T-cell (primary cell): ENCODE results near the gene BCO1. TPM values are rescaled to one million over a fixed set of nuclear protein-coding genes. Genes with fewer than 3 reads are reported as not detected.

Experiments used
- ATAC-seq, 4 experiments: fragments of 200-7000 bp in 3 of 4; fragments of 150-1000 bp in 1 of 4; cut with Tn5 transposase; replicated peaks in 1 of 4; 1 replicate in 3 of 4; 2 replicates in 1 of 4; pipeline ENCODE4 v1.10.0; 2021; ENCODE audit warnings: moderate library complexity in 3 of 4, mild to moderate bottlenecking in 2 of 4, moderate number of reproducible peaks in 1 of 4
- CTCF ChIA-PET, 2 donors: fragments of 300-600 bp; sonication (Branson Sonifier 250); formaldehyde crosslinking; loops; one replicate each; lab custom pipeline; 2022; ENCODE audit warnings: antibody characterized with exemption in 2 of 2; lab: Charles Lee
- POLR2A ChIA-PET, 2 donors: fragments of 300-600 bp; sonication (Branson Sonifier 250); formaldehyde crosslinking; loops; one replicate each; lab custom pipeline; 2022; ENCODE audit warnings: antibody characterized with exemption in 2 of 2; lab: Charles Lee
- DNase-seq, 35 experiments: peaks; one replicate each; pipeline versions ENCODE4 v3.0.0 to v3.0.0-alpha.2; 2013 to 2023
- H3K27ac ChIP-seq: one replicate; pipeline ENCODE4 v1.5.1; 2013; ENCODE audit warnings: low read length
- H3K27me3 ChIP-seq, 2 experiments: replicated peaks in 1 of 2; 1 replicate in 1 of 2; 2 replicates in 1 of 2; pipeline versions ENCODE4 v1.6.1 to v1.7.0; 2013; ENCODE audit warnings: low read length in 1 of 2, mixed read lengths in 1 of 2; ENCODE audit not compliant: control insufficient read depth in 2 of 2, insufficient read depth in 2 of 2; ENCODE audit errors: extremely low read depth in 1 of 2
- H3K36me3 ChIP-seq, 2 donors: 1 replicate in 1 of 2; 2 replicates in 1 of 2; pipeline versions ENCODE4 v1.6.1 to v1.7.0; 2013; ENCODE audit warnings: low read length in 1 of 2; ENCODE audit not compliant: control insufficient read depth in 2 of 2, insufficient read depth in 1 of 2; ENCODE audit errors: extremely low read depth in 1 of 2
- H3K4me1 ChIP-seq, 2 experiments: 1 replicate in 1 of 2; 2 replicates in 1 of 2; pipeline versions ENCODE4 v1.6.1 to v1.7.0; 2013; ENCODE audit warnings: low read length in 2 of 2, mixed read lengths in 1 of 2; ENCODE audit not compliant: insufficient read depth in 2 of 2, control insufficient read depth in 1 of 2; ENCODE audit errors: extremely low read depth in 1 of 2
- H3K4me3 ChIP-seq, 2 donors: 1 replicate in 1 of 2; 2 replicates in 1 of 2; pipeline versions ENCODE4 v1.5.1 to v1.7.0; 2013; ENCODE audit warnings: mild to moderate bottlenecking in 2 of 2, low read length in 1 of 2, moderate library complexity in 1 of 2; ENCODE audit not compliant: control insufficient read depth in 1 of 2; ENCODE audit errors: extremely low read depth in 1 of 2
- H3K9me3 ChIP-seq: 2 replicates; pipeline ENCODE4 v1.7.0; 2013
- H3K27ac Mint-ChIP-seq, 2 donors: one replicate each; pipeline ENCODE4 v1.8.0; 2020 to 2021; ENCODE audit warnings: mild to moderate bottlenecking in 2 of 2, mixed read lengths in 2 of 2
- H3K27me3 Mint-ChIP-seq, 2 donors: one replicate each; pipeline ENCODE4 v1.8.0; 2021 to 2022; ENCODE audit warnings: mixed read lengths in 2 of 2
- H3K36me3 Mint-ChIP-seq: one replicate; pipeline ENCODE4 v1.8.0; 2021; ENCODE audit warnings: mixed read lengths
- H3K4me1 Mint-ChIP-seq, 3 donors: one replicate each; pipeline ENCODE4 v1.8.0; 2020 to 2022; ENCODE audit warnings: mixed read lengths in 3 of 3, mild to moderate bottlenecking in 1 of 3
- H3K4me3 Mint-ChIP-seq, 3 donors: one replicate each; pipeline ENCODE4 v1.8.0; 2020 to 2022; ENCODE audit warnings: mild to moderate bottlenecking in 3 of 3, mixed read lengths in 3 of 3, moderate library complexity in 3 of 3
- H3K9me3 Mint-ChIP-seq, 3 donors: one replicate each; pipeline ENCODE4 v1.8.0; 2020 to 2022; ENCODE audit warnings: mixed read lengths in 3 of 3
- WGBS: methylation state at CpG from one replicate; pipeline ENCODE4 v1.1.5; 2013; ENCODE audit warnings: missing lambda C conversion rate; ENCODE audit not compliant: insufficient coverage; 5-methylcytosine and 5-hydroxymethylcytosine counted together
- total RNA-seq, 35 experiments: library from RNA in 6 of 35; stranded (reverse) in 6 of 35; fragments of 120-200 nt in 1 of 35; gene quantifications; one replicate each; pipeline versions ENCODE4 v1.2.1 to v1.2.4 and lab custom pipeline; 2013 to 2026

Gene BCO1
- total RNA-seq, 5 donors from 2014 or later (not counting 1 experiment from before 2014, with no cell fraction given): not detected

DNA sequence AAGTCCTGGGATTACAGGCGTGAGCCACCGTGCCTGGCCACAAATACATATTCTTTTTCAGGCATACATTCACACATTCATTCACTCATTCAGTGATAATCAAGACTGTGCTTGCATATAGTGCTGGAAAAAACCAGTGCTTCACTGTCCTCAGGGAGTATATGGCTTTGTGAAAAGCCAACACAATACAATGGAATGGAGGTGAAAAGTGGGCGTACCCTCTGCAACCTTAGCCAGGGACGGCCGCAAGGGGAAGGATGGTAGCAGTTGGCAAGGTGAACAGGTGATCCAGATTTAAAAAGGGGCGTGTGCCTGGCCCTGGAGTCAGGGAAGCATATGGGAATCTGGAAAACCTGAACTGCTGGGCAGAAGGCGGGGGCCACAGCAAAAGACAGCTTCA lies 58.1 kb downstream of the BCO1 start:
- no peak overlapping the region for H3K4me3 ChIP-seq
- no peaks in the 10 kb centered on the region for H3K36me3 ChIP-seq
- WGBS: 82% methylated on average over 2 of the region's 7 CpGs
- H3K4me3 Mint-ChIP-seq: no peak overlapping the region
- no peaks in the 10 kb centered on the region for H3K4me1 ChIP-seq
- H3K4me1 Mint-ChIP-seq: no peaks in the 10 kb centered on the region
- no peak overlapping the region for H3K27ac ChIP-seq
- ChIA-PET POLR2A (no interaction called here), CTCF (no interaction called here)
- no peak for ATAC-seq
- H3K27me3 ChIP-seq: peaks cover 0 to 13% of the 10 kb centered on the region in 2 experiments
- H3K27ac Mint-ChIP-seq: no peak overlapping the region
- H3K27me3 Mint-ChIP-seq: peaks cover 8 to 19% of the 10 kb centered on the region in 2 donors
- H3K36me3 Mint-ChIP-seq: no peaks in the 10 kb centered on the region
- no peak for DNase-seq
- H3K9me3 ChIP-seq: no peaks in the 10 kb centered on the region
- peaks cover 0 to 3% (median 0%) of the 10 kb centered on the region in 3 donors for H3K9me3 Mint-ChIP-seq

DNA sequence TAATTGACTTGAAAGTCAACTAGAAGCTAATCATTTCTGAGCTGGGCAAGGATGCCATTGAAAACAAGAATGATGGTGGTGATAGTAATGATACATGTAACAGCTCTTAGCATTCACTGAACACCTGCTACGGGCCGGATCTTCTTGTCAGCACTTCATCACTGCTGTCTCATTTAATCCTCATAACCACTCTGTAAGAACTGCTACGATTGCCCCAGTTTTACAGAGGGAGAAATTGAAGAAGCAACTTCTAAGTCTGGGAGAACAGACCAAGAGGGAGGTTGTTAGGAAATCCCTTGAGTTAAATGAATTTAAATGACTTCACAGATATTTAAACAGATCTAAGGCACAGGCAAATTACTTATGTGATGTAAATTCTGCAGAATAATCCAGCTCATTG lies 69.3 kb downstream of the BCO1 start:
- Mint-ChIP-seq H3K4me1 (peaks cover 25 to 27% (median 25%) of the 10 kb centered on the region in 3 donors), H3K27ac (no peak overlapping the region), H3K9me3 (no peaks in the 10 kb centered on the region), H3K27me3 (no peaks in the 10 kb centered on the region), H3K4me3 (no peak overlapping the region), H3K36me3 (peaks cover 3% of the 10 kb centered on the region)
- no peaks in the 10 kb centered on the region for H3K9me3 ChIP-seq
- peaks cover 3 to 5% of the 10 kb centered on the region in 2 donors for H3K36me3 ChIP-seq
- WGBS: no CpG with 5 or more reads among the region's 3 CpGs
- ChIA-PET CTCF (no interaction called here), POLR2A (no interaction called here)
- ATAC-seq: no peak
- no peaks in the 10 kb centered on the region for H3K27me3 ChIP-seq
- H3K27ac ChIP-seq: no peak overlapping the region
- H3K4me1 ChIP-seq: peaks cover 0 to 3% of the 10 kb centered on the region in 2 experiments
- no peak overlapping the region for H3K4me3 ChIP-seq
- no peak for DNase-seq

DNA sequence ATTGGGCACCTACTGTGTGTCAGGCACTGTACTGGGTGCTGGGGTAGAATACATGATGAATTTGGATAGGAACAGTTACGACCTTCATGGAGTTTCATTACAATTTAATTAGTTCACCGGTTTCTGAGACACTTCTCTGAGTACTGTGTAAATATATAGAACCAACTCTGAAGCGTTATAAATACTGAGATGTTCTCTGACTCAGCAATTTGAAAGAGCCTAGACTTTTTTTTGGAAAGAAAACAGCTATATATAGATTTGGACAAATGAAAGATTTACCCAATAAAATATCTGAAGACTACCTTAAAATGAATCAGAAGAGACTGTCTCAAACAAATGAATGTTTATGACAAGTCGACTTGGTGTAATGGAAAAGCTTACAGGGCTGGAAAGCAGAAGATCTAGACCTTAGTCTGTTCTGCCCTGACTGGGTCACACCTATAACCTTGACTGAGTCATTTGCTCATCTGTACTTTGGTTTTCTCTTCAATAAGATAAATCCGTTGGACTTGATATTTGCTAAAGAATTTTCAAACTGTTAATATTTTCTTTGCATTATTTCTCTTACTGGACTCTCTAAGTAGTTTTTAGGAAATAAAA lies 71.7 kb downstream of the BCO1 start:
- CTCF ChIA-PET: no interaction called here
- no peaks in the 10 kb centered on the region for H3K9me3 ChIP-seq
- POLR2A ChIA-PET: no interaction called here
- peaks cover 3 to 5% of the 10 kb centered on the region in 2 donors for H3K36me3 ChIP-seq
- H3K27me3 Mint-ChIP-seq: no peaks in the 10 kb centered on the region
- peaks cover 45 to 46% (median 45%) of the 10 kb centered on the region in 3 donors for H3K4me1 Mint-ChIP-seq
- 40% methylated on average over 1 of the region's 5 CpGs for WGBS
- H3K4me1 ChIP-seq: peaks cover 8 to 19% of the 10 kb centered on the region in 2 experiments
- H3K4me3 Mint-ChIP-seq: no peak overlapping the region
- no peak for ATAC-seq
- peak overlapping the region in 1 of 2 donors; percentile 12 for H3K27ac Mint-ChIP-seq
- H3K27me3 ChIP-seq: no peaks in the 10 kb centered on the region
- peaks cover 3% of the 10 kb centered on the region for H3K36me3 Mint-ChIP-seq
- no peaks in the 10 kb centered on the region for H3K9me3 Mint-ChIP-seq
- DNase-seq: no peak
- H3K4me3 ChIP-seq: no peak overlapping the region
- H3K27ac ChIP-seq: no peak overlapping the region

DNA sequence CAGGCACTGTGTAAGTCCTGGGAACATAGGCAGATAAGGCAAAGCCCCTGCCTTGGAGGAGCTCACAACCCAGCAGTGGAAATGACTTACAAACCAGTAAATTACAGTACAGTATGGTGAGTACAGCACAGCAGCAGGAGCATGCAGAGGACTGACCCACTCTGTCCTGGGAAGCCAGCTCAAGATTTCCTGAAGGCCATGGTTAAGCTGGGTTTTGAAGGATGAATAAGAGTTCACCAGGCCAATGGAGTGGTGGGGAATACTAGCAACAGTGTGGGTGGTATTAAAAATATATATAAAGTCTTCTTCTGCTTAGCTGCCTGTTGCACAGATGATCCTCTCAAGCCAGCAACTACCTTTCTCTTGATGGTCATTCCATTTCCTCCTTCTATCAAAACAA lies 73.3 kb downstream of the BCO1 start:
- no peak overlapping the region for H3K27ac Mint-ChIP-seq
- no peaks in the 10 kb centered on the region for H3K9me3 ChIP-seq
- H3K9me3 Mint-ChIP-seq: no peaks in the 10 kb centered on the region

DNA sequence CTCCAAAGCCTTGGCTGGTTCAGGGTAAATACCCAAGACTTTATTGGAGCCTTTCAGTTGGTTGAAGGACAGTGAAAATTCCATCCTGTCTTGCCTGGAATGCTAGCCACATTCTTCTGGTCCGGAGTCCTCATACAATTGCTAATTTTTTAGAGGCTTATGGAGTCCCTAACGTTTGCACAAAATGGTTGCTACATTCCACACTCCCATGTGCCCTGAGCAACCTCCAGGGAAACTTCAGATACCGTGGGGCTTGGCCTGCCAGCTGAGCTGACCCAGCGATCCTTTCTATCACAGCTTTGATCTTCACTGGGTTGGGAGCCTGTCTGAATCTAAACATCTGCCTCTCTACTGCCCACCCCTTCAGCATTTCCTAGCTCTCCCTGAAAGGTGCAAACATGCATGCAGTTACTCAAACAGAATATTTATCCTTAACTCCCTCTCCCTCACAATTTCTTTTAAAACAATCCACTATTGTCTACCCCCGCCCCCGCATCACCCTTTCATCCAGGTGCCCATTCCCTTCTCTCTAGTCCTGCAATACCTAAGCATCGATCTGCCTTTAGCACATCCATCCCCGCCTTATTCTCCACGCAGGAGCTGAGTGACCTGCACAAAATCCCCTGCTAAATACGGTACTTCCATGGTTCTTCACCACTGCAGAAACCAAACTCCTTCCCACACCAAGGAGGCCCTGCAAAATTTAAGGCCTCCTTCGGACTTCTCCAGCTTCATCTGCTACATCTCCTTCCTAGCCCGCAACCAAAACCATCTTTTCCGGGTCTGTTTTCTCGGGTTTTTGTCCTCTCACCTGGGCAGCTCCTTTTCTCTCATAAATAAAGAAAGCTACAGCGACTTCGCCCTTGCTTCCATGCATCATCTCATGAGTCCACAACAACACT lies 75.5 kb downstream of the BCO1 start:
- no peaks in the 10 kb centered on the region for H3K36me3 Mint-ChIP-seq
- DNase-seq (peak in 2 of 35 experiments; percentile 2 to 9), ATAC-seq (no peak)
- peak overlapping the region; percentile 94 to 98 (median 96) for H3K4me3 Mint-ChIP-seq
- WGBS: 13% methylated on average over 15 of the region's 16 CpGs
- Histone ChIP-seq H3K9me3 (no peaks in the 10 kb centered on the region), H3K27me3 (no peaks in the 10 kb centered on the region), H3K27ac (peak overlapping the region; percentile 60), H3K36me3 (peaks cover 0 to 3% of the 10 kb centered on the region in 2 donors), H3K4me3 (peak overlapping the region; percentile 78 to 87), H3K4me1 (peaks cover 12 to 24% of the 10 kb centered on the region in 2 experiments)
- H3K27me3 Mint-ChIP-seq: no peaks in the 10 kb centered on the region
- ChIA-PET CTCF (interaction anchor here in 1 of 2 donors (0.5 kb wide), 1 partner anchor 89 kb away, joined by 5 read pairs; no protein-coding TSS in a partner anchor), POLR2A (interaction anchor here (0.6 kb wide), 2 partner anchors 447 to 645 kb away, joined by 3 to 6 read pairs; no protein-coding TSS in a partner anchor)
- H3K27ac Mint-ChIP-seq: peak overlapping the region; percentile 84 to 94
- H3K9me3 Mint-ChIP-seq: no peaks in the 10 kb centered on the region
- peaks cover 55 to 62% (median 57%) of the 10 kb centered on the region in 3 donors for H3K4me1 Mint-ChIP-seq

More for the DNA sequence above, 73.3 kb downstream of the BCO1 start:
- Histone ChIP-seq H3K4me3 (no peak overlapping the region), H3K27ac (no peak overlapping the region), H3K4me1 (peaks cover 12 to 24% of the 10 kb centered on the region in 2 experiments), H3K36me3 (peaks cover 3 to 5% of the 10 kb centered on the region in 2 donors), H3K27me3 (no peaks in the 10 kb centered on the region)
- CTCF ChIA-PET: no interaction called here
- DNase-seq: no peak
- no peak for ATAC-seq
- Mint-ChIP-seq H3K4me3 (no peak overlapping the region), H3K4me1 (peaks cover 51 to 55% (median 54%) of the 10 kb centered on the region in 3 donors), H3K36me3 (no peaks in the 10 kb centered on the region), H3K27me3 (no peaks in the 10 kb centered on the region)
- POLR2A ChIA-PET: no interaction called here

DNA sequence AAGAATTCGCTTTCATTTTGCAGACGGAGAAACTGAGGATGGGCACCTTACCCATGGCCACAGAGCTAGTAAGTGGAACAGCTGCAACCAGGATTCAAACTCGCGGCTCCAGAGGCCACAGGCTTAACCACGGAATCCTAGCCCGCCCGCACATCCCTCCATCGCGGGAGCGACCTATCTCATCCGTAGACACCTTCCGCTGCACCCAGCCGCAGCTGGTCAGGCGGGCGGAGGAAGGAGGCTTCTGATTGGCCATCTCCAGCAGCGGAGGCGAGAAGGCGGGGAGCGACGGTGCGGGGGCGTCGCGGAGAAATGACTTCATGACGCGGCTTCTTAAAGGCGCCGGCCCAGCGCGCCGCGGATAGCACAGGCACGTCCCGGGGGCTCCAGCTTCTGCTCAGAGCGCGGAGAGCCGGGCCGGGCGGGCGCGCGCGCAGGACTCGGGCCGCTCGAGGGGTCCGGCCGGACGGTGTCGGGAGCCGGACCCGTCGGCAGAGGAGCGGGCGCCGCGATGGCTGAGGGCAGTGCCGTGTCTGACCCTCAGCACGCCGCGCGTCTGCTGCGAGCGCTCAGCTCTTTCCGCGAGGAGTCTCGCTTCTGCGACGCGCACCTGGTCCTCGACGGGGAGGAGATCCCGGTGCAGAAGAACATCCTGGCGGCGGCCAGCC lies 76.2 kb downstream of the BCO1 start, which contains the start of gene GAN:
Gene GAN, plus strand, starts transcription at position 360 of the 668 bp plus-strand sequence. Its CDS starts 152 bp downstream, at position 512.
- DNase-seq (peak; percentile 82 to 96 (median 92)), ATAC-seq (peak; percentile 94 to 97 (median 96))
- H3K27ac ChIP-seq: peak within 1 kb of the TSS; percentile 60
- H3K4me3 ChIP-seq: peak within 1 kb of the TSS; percentile 78 to 87
- H3K4me1 ChIP-seq: peaks cover 12 to 24% of the 10 kb centered on the region in 2 experiments
- ChIA-PET CTCF (interaction anchor here in 1 of 2 donors (0.6 kb wide), 1 partner anchor 48 kb away, joined by 4 read pairs; no protein-coding TSS in a partner anchor), POLR2A (interaction anchor here (0.5 to 0.6 kb wide), 3 partner anchors 17 to 645 kb away, joined by 3 to 7 read pairs (median 6); no protein-coding TSS in a partner anchor)
- under 1% methylated on average over 75 of the region's 75 CpGs for WGBS
- Mint-ChIP-seq H3K27me3 (no peaks in the 10 kb centered on the region), H3K4me1 (peaks cover 60 to 65% (median 61%) of the 10 kb centered on the region in 3 donors), H3K4me3 (peak within 1 kb of the TSS; percentile 94 to 98 (median 96)), H3K27ac (peak within 1 kb of the TSS; percentile 84 to 94), H3K9me3 (no peaks in the 10 kb centered on the region), H3K36me3 (no peaks in the 10 kb centered on the region)
- peaks cover 0 to 3% of the 10 kb centered on the region in 2 donors for H3K36me3 ChIP-seq
- H3K9me3 ChIP-seq: no peaks in the 10 kb centered on the region
- H3K27me3 ChIP-seq: no peaks in the 10 kb centered on the region
